Measurements from ENCODE around the gene CTSF.
"Not testable (repeated sequence)": the region's sequence is repeated elsewhere in the genome, so short reads cannot be mapped to it uniquely, and the experiment has no call there.

The CTSF gene

GRCh38 chr11:66568124-66568916, at the start of gene CTSF:
TSS of gene CTSF (minus strand) at chr11:66568606. CDS start at chr11:66568486, 120 bp downstream.
- DNase-seq (ENCODE audit: low read depth in 2 of 2): peak; percentile 55 to 67

- DNase-seq (ENCODE audit: low read depth in 2 of 2): no peak
Measured at GRCh38 chr11:66617155-66617834, 48.9 kb upstream of the CTSF start.

GRCh38 chr11:66616379-66617154, 48.2 kb upstream of the CTSF start, which contains the start of gene RBM14:
TSS of gene RBM14 (plus strand) at chr11:66616630. CDS start at chr11:66616721, 91 bp downstream.
- DNase-seq (ENCODE audit: low read depth in 2 of 2): peak; percentile 94 to 96

- no peak for DNase-seq (ENCODE audit: low read depth in 2 of 2)
Measured at GRCh38 chr11:66614073-66614472, 45.7 kb upstream of the CTSF start.

GRCh38 chr11:66612458-66612857, 44.1 kb upstream of the CTSF start:
- DNase-seq (ENCODE audit: low read depth in 2 of 2): no peak

GRCh38 chr11:66609721-66610617, 41.6 kb upstream of the CTSF start:
- no peak for DNase-seq (ENCODE audit: low read depth in 2 of 2)

- DNase-seq (ENCODE audit: low read depth in 2 of 2): no peak
Measured at GRCh38 chr11:66607126-66607834, 38.9 kb upstream of the CTSF start.

- DNase-seq (ENCODE audit: low read depth in 2 of 2): not testable (repeated sequence)
Measured at GRCh38 chr11:66606608-66607007, 38.2 kb upstream of the CTSF start.

- no peak for DNase-seq (ENCODE audit: low read depth in 2 of 2)
Measured at GRCh38 chr11:66604155-66604554, 35.7 kb upstream of the CTSF start.

- no peak for DNase-seq (ENCODE audit: low read depth in 2 of 2)
Measured at GRCh38 chr11:66603072-66603471, 34.7 kb upstream of the CTSF start.

- no peak for DNase-seq (ENCODE audit: low read depth in 2 of 2)
Measured at GRCh38 chr11:66600631-66601233, 32.3 kb upstream of the CTSF start.

- DNase-seq (ENCODE audit: low read depth in 2 of 2): no peak
Measured at GRCh38 chr11:66600219-66600618, 31.8 kb upstream of the CTSF start.

GRCh38 chr11:66598993-66599392, 30.6 kb upstream of the CTSF start:
- DNase-seq (ENCODE audit: low read depth in 2 of 2): no peak

- DNase-seq (ENCODE audit: low read depth in 2 of 2): no peak
Measured at GRCh38 chr11:66595245-66595904, 27.0 kb upstream of the CTSF start.

- no peak for DNase-seq (ENCODE audit: low read depth in 2 of 2)
Measured at GRCh38 chr11:66593650-66594049, 25.2 kb upstream of the CTSF start.

- DNase-seq (ENCODE audit: low read depth in 2 of 2): no peak
Measured at GRCh38 chr11:66593303-66593635, 24.9 kb upstream of the CTSF start.

- DNase-seq (ENCODE audit: low read depth in 2 of 2): peak; percentile 98 to 99
Measured at GRCh38 chr11:66592457-66593302, 24.3 kb upstream of the CTSF start, which contains the start of the genes CCDC87 and CCS. TSS of gene CCDC87 (minus strand) at chr11:66593063. CDS start at chr11:66593015, 48 bp downstream. TSS of gene CCS (plus strand) at chr11:66593185. CDS start at chr11:66593262, 77 bp downstream.

GRCh38 chr11:66591175-66591574, 22.8 kb upstream of the CTSF start:
- DNase-seq (ENCODE audit: low read depth in 2 of 2): no peak
